SK-N-SH (cell line): ENCODE measurements around the gene THAP3. TPM values are rescaled to one million over a fixed set of nuclear protein-coding genes. Genes with fewer than 3 reads are reported as not detected.

Experiments
- CTCF ChIA-PET: fragments of 300-600, 350-600 bp; formaldehyde crosslinking; extraction: SDS; loops from one replicate; lab custom pipeline; 2021; lab: Yijun Ruan, JAX
- POLR2A ChIA-PET: fragments of 350-600 bp; sonication (Branson Sonifier 250); formaldehyde crosslinking; extraction: SDS; loops from one replicate; lab custom pipeline; 2020; ENCODE audit warnings: antibody characterized with exemption, inconsistent platforms; lab: Yijun Ruan, JAX
- DNase-seq: peaks from one replicate; pipeline ENCODE4 v3.0.0; 2012
- H2AFZ ChIP-seq: fragments of 200-600 bp; sonication (generic); 2 replicates; pipeline ENCODE4 v1.8.1; 2016; ENCODE audit warnings: antibody characterized with exemption, mild to moderate bottlenecking, low read depth
- H3F3A ChIP-seq: fragments of 200-600 bp; sonication (generic); replicated peaks from 2 replicates; pipeline ENCODE3; 2016; ENCODE audit warnings: antibody characterized with exemption, mild to moderate bottlenecking; ENCODE audit not compliant: insufficient read depth
- H3K27ac ChIP-seq, 2 experiments: fragments of 200-500 bp in 1 of 2; fragments of 200-600 bp in 1 of 2; sonication (Bioruptor generic) in 1 of 2; sonication (generic), shearing (Covaris generic) in 1 of 2; 2 replicates each; pipeline versions ENCODE4 v1.5.1 to v1.6.1; 2014 to 2016; ENCODE audit warnings: low read depth in 2 of 2, inconsistent platforms in 1 of 2, low read length in 1 of 2, mild to moderate bottlenecking in 1 of 2, mixed read lengths in 1 of 2
- H3K27me3 ChIP-seq: fragments of 200-600 bp; sonication (generic), shearing (Covaris generic); 2 replicates; pipeline ENCODE4 v1.6.1; 2016; ENCODE audit warnings: mixed run types; ENCODE audit not compliant: insufficient read depth
- H3K36me3 ChIP-seq, 2 experiments: fragments of 200-500 bp in 1 of 2; fragments of 200-600 bp in 1 of 2; sonication (Bioruptor generic) in 1 of 2; sonication (generic) in 1 of 2; replicated peaks in 1 of 2; 2 replicates each; pipeline versions ENCODE3 to v1.5.1; 2014 to 2016; ENCODE audit warnings: low read length in 1 of 2, mild to moderate bottlenecking in 1 of 2; ENCODE audit not compliant: insufficient read depth in 2 of 2, control insufficient read depth in 1 of 2
- H3K4me1 ChIP-seq, 2 experiments: fragments of 200-500 bp in 1 of 2; fragments of 200-600 bp in 1 of 2; sonication (Bioruptor generic) in 1 of 2; sonication (generic), shearing (Covaris generic) in 1 of 2; 2 replicates each; pipeline versions ENCODE4 v1.5.1 to v1.6.1; 2014 to 2016; ENCODE audit warnings: low read depth in 1 of 2, low read length in 1 of 2, mixed run types in 1 of 2; ENCODE audit not compliant: insufficient read depth in 2 of 2, control insufficient read depth in 1 of 2
- H3K4me2 ChIP-seq: fragments of 200-600 bp; sonication (generic), shearing (Covaris generic); 2 replicates; pipeline ENCODE4 v1.6.1; 2017; ENCODE audit warnings: mixed run types
- H3K4me3 ChIP-seq, 2 experiments: fragments of 200-500 bp in 1 of 2; fragments of 200-600 bp in 1 of 2; sonication (Bioruptor generic) in 1 of 2; sonication (generic), shearing (Covaris generic) in 1 of 2; 2 replicates each; pipeline versions ENCODE4 v1.5.1 to v1.8.1; 2014 to 2016; ENCODE audit warnings: low read depth in 2 of 2, inconsistent platforms in 1 of 2, low read length in 1 of 2, mild to moderate bottlenecking in 1 of 2, mixed read lengths in 1 of 2, moderate library complexity in 1 of 2
- H3K79me2 ChIP-seq: fragments of 200-600 bp; sonication (generic); 2 replicates; pipeline ENCODE4 v1.8.1; 2017; ENCODE audit warnings: mild to moderate bottlenecking; ENCODE audit not compliant: insufficient read depth
- H3K9ac ChIP-seq: fragments of 200-600 bp; sonication (generic); 2 replicates; pipeline ENCODE4 v1.6.1; 2017; ENCODE audit warnings: mixed run types
- H3K9me2 ChIP-seq: fragments of 200-600 bp; sonication (generic); 2 replicates; pipeline ENCODE4 v1.6.1; 2017; ENCODE audit warnings: mixed run types
- H3K9me3 ChIP-seq: fragments of 200-600 bp; sonication (generic); 2 replicates; pipeline ENCODE4 v1.6.1; 2017; ENCODE audit warnings: mixed run types, mild to moderate bottlenecking, moderate library complexity
- H4K20me1 ChIP-seq: fragments of 200-600 bp; sonication (generic); 2 replicates; pipeline ENCODE4 v1.6.1; 2017; ENCODE audit warnings: mild to moderate bottlenecking, mixed run types; ENCODE audit not compliant: insufficient read depth
- EP300 ChIP-seq, 2 experiments: IDR thresholded peaks; 2 replicates each; pipeline versions ENCODE4 v1.4.0 to v1.6.1; 2012; ENCODE audit warnings: borderline replicate concordance in 1 of 2, low read depth in 1 of 2, low read length in 1 of 2
- GATA2 ChIP-seq: sonication (generic); formaldehyde crosslinking; IDR thresholded peaks from 2 replicates; pipeline ENCODE4 v1.5.0; 2020; ENCODE audit warnings: mild to moderate bottlenecking, missing genetic modification reagents
- PBX3 ChIP-seq: IDR thresholded peaks from 2 replicates; pipeline ENCODE4; 2012
- RAD21 ChIP-seq: IDR thresholded peaks from 2 replicates; pipeline ENCODE4 v1.6.1; 2012; ENCODE audit warnings: mild to moderate bottlenecking, low read length
- RCOR1 ChIP-seq: fragments of 150-350 bp; IDR thresholded peaks from 2 replicates; pipeline ENCODE4 v1.6.1; 2017; ENCODE audit warnings: antibody characterized with exemption, low read length
- TAF1 ChIP-seq: IDR thresholded peaks from 2 replicates; pipeline ENCODE4 v1.6.1; 2012; ENCODE audit warnings: low read depth, mild to moderate bottlenecking, low read length, moderate library complexity, borderline replicate concordance
- USF1 ChIP-seq: IDR thresholded peaks from 2 replicates; pipeline ENCODE4 v1.4.0; 2012; ENCODE audit warnings: low read depth, borderline replicate concordance
- WGBS: methylation state at CpG from one replicate; pipeline ENCODE4 v1.1.6; 2017; ENCODE audit warnings: low lambda C conversion rate; 5-methylcytosine and 5-hydroxymethylcytosine counted together
- polyA plus RNA-seq, 3 experiments: library from polyadenylated mRNA; depleted of rRNA; stranded (reverse); fragments of >200 nt; gene quantifications; 2 replicates each; pipeline ENCODE4 v1.2.3, GENCODE V29; 2012
- TF ChIP-seq, protein P1 (sequence below): fragments of 150-350 bp; IDR thresholded peaks from 2 replicates; pipeline ENCODE4 v1.6.1; 2016; ENCODE audit warnings: mild to moderate bottlenecking, low read depth, low read length

THAP3 gene
- polyA plus RNA-seq, 1 of the 3 experiments (the other 2 are of a cell fraction): 11.1 TPM

- H3K4me1 ChIP-seq: peaks cover 9 to 19% of the 10 kb centered on the region in 2 experiments; a peak in 2 of 4 replicates
- H3K79me2 ChIP-seq: peaks cover 29% of the 10 kb centered on the region
- 90% methylated on average over 15 of the region's 21 CpGs for WGBS
- no peak overlapping the region for H3K27ac ChIP-seq
- no peaks in the 10 kb centered on the region for H3K9me2 ChIP-seq
- no peaks in the 10 kb centered on the region for H4K20me1 ChIP-seq
- H3K9ac ChIP-seq: no peak overlapping the region
- TF ChIP-seq, protein P1, sequence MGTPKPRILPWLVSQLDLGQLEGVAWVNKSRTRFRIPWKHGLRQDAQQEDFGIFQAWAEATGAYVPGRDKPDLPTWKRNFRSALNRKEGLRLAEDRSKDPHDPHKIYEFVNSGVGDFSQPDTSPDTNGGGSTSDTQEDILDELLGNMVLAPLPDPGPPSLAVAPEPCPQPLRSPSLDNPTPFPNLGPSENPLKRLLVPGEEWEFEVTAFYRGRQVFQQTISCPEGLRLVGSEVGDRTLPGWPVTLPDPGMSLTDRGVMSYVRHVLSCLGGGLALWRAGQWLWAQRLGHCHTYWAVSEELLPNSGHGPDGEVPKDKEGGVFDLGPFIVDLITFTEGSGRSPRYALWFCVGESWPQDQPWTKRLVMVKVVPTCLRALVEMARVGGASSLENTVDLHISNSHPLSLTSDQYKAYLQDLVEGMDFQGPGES: no peak
- H3K36me3 ChIP-seq: peaks cover 0 to 21% of the 10 kb centered on the region in 2 experiments
- H2AFZ ChIP-seq: no peak overlapping the region
- CTCF ChIA-PET: interaction anchor here (1.2 to 8.5 kb wide), 3 partner anchors 18 to 147 kb away, joined by 3 to 68 read pairs (median 4); partner anchors contain the start of genes KLHL21, NOL9 and TAS1R1
- no peak overlapping the region for H3K4me3 ChIP-seq
- peak; percentile 44 for DNase-seq
- no peaks in the 10 kb centered on the region for H3F3A ChIP-seq
- no peak overlapping the region for H3K4me2 ChIP-seq
- H3K9me3 ChIP-seq: no peaks in the 10 kb centered on the region
- POLR2A ChIA-PET: no interaction called here
- no peaks in the 10 kb centered on the region for H3K27me3 ChIP-seq
These were observed 40.3 kb upstream of the THAP3 start for GRCh38 chr1:6584126-6585080.

- no peak overlapping the region for H3K9ac ChIP-seq
- H4K20me1 ChIP-seq: no peaks in the 10 kb centered on the region
- peaks cover 27% of the 10 kb centered on the region for H3K79me2 ChIP-seq
- no peak for TF ChIP-seq GATA2 (CRISPR knock-in tag)
- TF ChIP-seq TAF1: no peak
- TF ChIP-seq RAD21: no peak
- no peak for TF ChIP-seq PBX3
- no peak for TF ChIP-seq EP300 (IDR thresholded peaks at IDR 0.05; ENCODE audit: borderline replicate concordance in 1 of 2, low read depth in 1 of 2, low read length in 1 of 2)
- TF ChIP-seq USF1: no peak
- no peak for TF ChIP-seq RCOR1
- ChIA-PET CTCF (interaction anchor here (0.9 to 1.8 kb wide), 3 partner anchors 17 to 148 kb away, joined by 3 to 4 read pairs (median 4); partner anchors contain the start of genes KLHL21, NOL9 and TAS1R1), POLR2A (no interaction called here)
- H2AFZ ChIP-seq: no peak overlapping the region
- peak; percentile 5 for DNase-seq
- no peaks in the 10 kb centered on the region for H3K9me3 ChIP-seq
- no peak overlapping the region for H3K27ac ChIP-seq
- H3K4me1 ChIP-seq: peaks cover 8 to 17% of the 10 kb centered on the region in 2 experiments; a peak in 2 of 4 replicates
- WGBS: 90% methylated on average over 12 of the region's 12 CpGs
- no peaks in the 10 kb centered on the region for H3K9me2 ChIP-seq
- H3K4me3 ChIP-seq: no peak overlapping the region
- H3K4me2 ChIP-seq: no peak overlapping the region
- H3F3A ChIP-seq: no peaks in the 10 kb centered on the region
- H3K27me3 ChIP-seq: no peaks in the 10 kb centered on the region
- H3K36me3 ChIP-seq: peaks cover 0 to 21% of the 10 kb centered on the region in 2 experiments
These were observed 39.5 kb upstream of the THAP3 start for GRCh38 chr1:6585081-6585722.
